Lung microvascular endothelial cell (primary cell): ENCODE results near the gene TFR2. TPM values are rescaled to one million over a fixed set of nuclear protein-coding genes. Genes with fewer than 3 reads are reported as not detected.
A peak's percentile ranks its signal among the peaks of the same experiment; 100 is the strongest.

Experiments
- DNase-seq, 2 donors: peaks; one replicate each; pipeline versions ENCODE4 v3.0.0 to v3.0.0-alpha.2; 2010; ENCODE audit warnings: low read depth in 2 of 2
- total RNA-seq: library from RNA; depleted of rRNA; stranded (reverse); fragments of >200 nt; gene quantifications from 2 replicates; pipeline ENCODE4 v1.2.1, GENCODE V29; 2014

TFR2 gene
- under 0.01 TPM in 2 replicates for total RNA-seq

DNA sequence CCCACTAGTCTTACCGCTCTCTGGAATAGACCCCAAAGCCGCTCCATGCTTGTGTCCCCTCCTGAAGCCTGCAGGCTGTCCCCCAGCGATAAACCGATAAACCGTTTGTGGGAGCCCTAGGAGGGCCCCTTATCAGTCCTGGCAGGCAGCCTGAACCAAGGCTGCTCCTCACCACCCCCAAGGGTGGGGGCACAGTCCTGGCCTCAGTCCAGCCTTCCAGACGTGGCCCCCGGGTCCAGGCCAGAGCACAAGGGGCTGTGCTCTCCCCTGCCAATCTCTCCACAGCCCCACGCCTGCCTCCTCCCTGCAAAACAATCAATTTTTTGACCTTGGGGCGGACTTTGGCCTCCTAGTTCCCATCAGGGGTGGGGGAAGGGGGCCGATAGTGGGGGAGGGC, at the start of gene TFR2:
Gene TFR2 (minus strand): TSS at position 90 of the 397 bp plus-strand sequence. CDS start 43 bp downstream, at position 47.
- no peak for DNase-seq

DNA sequence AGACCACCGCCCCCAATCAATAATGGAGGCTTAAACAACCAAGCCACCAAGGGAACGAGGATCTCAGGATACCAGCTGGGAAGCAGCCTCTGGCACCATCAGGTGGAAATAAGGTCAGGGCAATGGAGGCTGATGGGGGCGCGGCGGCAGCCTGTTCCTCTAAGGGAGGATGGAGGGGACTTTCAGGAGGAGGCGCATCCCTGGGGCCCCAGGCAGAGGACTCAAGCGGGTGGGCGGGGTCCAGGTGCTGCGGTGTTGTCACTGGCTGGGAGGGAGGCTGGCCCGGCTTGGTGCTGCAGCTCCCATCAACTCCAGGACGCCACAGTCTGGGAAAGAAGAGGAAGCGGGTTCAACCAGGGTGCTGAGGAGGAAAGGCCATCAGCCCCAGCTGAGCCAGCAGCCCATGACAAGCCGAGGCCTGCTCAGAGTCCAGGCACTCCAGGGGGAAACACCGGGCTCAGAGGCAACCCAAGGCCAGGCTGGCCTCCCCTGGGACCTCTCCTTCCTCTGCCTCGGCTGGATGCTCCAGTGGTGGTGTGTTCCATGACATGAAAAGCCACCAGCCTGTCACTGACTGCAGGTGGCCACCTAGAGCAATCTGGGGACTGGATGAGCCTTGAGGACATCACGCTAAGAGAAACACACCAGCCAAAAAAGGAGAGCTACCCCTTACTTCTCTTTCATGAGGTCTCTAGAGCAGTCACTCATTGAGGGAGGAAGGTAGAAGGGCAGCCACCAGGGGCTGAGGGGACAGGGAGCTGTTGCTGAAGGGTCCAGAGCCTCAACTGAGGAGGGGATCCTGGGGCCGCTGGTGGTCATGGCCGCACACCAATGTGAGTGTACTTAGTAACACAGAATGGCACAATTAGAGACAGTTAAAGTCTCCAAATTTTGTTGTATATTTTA, 48.1 kb upstream of the TFR2 start:
- no peak for DNase-seq

DNA sequence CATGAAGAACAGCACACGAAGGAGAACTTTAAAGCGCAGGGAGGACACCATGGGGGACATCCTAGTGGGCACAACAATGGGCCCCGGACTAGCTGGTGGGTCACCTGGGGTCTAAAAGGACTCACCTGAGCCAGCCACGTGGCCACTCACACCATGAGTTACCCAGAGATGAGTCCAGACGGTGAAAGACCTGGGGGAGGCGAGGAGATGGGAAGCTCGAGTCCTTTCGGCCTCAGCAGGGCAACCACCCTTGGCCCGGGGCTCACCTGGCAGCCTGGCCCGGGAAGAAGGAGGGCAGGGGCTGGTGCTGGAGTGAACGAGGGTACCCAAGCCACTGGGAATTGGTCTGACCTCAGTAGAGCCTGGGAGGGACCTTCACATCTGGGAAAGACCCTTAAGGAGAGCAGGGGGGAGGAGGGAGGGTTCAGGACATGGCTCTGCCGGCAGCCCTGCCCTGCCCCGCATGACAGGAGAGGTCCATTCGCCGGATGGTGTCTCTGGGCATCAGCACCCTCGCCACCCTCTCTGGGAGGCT, 47.0 kb upstream of the TFR2 start:
- no peak for DNase-seq

DNA sequence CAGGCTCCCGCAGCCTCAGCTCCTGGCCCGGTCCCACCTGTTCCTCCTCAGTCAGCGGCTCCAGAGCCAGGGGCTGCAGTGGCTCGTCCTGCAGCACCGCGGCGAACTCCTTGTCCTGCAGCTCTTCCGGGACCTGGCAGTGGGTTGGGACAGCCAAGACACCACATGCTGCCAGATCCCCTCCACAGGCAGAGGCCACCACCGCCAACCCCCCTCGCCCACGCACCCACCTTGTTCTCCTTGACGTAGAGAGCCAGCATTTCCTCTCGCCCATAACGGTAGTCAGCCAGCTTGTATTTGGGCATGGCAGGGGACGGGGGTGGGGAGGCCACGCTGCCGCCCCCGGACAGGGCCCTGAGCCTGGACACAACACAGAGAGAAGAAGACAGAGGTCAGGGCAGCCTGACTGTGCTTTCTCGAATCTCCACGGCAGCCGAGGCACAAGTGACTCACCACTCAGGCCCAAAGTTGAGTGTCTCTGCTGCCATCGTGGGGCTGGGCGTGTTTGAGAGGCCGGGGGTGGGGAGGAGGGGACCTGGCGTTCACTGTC, 46.5 kb upstream of the TFR2 start:
- no peak for DNase-seq

DNA sequence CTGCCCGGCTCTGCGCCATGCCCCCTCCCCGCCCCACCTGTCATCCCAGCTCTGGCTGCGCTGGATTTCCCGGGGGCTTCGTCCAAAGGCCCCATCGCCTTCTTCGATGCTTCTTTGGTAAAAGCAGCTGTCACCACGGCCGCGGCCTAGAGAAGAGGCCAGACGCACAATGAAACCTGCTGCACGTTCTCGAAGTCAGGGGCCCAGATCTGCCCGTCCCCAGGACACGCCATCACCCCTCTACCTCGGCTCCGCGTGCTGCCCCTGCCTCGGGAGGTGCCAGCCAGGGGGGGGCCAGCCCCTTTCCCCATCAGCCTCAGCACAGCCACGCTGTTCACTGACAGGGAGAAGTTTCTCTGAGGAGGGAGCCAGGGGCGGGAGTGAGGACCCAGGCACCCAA, 45.9 kb upstream of the TFR2 start:
- no peak for DNase-seq

DNA sequence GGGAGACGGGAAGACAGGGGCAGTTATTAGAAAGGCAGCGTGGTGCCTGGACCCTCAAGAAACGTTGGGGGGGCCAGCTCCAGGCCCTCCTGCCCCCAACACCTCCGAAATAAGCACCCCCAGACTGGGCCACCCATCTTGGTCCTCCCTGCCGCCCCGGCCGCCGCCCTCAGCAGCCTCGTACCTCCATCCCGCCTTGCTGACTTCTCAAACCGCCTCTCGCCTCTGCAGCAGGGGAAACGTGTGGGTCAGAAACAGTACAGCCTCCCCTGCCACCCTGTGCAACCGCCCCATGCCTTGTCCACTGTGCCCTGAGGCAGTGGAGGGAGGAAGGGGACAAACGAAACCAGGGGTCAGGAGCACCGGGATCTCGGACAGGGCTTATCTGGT, 45.5 kb upstream of the TFR2 start:
- DNase-seq = no peak

DNA sequence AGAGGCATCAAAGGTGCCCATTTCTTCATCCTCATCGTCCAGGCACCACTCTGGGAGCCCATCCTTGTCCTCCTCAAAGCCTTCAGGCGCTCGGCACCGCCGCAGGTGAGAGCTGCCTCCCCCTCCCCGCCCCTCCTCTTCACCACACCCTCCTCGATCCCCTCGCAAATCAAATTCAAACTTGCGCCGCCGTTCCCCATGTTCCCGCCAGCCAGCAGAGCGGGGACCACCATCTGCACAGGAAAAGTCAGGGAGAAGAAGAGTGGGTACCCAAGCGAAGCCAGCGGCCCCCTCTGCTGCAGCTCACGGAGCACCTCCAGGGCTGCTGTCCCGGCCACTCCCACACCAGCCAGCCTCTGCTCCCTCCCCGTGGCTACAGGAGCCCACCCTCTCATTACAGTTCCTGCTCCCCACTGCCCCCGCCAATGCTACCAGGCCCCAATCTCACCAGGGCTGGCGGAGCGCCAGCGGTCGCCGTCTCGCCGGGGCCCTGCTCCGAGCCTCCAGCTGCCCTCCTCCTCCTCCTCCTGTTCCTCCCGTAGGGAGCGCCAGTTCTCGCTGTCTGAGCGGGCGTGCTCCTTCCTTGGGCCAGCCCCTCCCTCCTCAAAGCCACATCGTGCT, 45.0 kb upstream of the TFR2 start:
- DNase-seq = no peak

DNA sequence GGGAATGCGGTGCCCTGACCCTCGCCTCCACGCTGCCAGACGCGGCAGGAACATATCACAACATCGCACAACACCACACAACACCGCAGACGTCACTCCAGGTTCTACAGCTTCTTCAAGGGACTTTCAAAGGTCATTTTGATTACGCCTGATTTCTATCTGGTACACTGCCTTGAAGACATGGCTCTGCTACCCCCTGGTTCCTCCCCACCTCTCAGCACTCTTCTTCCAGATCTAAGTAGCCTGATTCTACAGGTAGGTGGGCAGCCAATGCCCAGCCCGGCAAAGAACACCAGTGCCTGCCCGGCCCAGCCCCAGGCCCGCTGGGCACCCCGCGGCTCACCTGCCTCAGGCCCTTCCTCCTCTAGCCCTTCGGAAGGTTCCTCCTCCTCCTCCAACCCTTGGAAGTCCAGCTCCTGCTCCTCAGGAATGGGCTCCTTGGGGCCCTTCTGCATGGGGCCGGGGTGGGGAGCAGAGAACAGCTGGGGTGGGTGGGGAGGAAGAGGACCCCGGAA, 44.3 kb upstream of the TFR2 start:
- no peak for DNase-seq

DNA sequence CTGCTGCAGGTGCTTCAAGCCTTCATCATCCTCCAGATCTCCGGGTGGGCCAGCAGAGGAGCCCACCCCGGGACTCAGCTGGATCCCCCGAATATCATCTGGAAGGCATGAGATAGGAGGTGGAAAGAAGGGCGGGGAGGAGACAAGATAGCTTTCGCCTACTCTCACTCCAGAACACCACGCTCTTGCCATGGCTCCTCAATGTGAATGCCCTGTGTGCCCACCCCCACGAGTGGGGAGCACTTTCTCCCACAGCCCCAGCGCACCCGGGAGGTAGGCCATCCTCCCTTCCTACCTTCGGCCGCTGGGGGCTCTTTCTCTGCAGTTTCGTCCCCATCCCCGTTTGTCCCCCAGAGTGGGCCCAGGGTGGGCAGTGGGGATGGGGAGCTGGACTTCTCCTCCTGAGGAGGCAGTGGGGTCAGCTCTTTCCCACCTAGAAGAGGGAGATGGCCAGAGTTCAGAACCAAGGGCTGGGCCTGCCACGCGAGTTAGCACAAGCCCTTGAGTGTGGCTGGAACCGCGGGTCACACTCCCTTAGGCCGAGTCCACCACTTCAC, 43.8 kb upstream of the TFR2 start:
- DNase-seq = no peak

DNA sequence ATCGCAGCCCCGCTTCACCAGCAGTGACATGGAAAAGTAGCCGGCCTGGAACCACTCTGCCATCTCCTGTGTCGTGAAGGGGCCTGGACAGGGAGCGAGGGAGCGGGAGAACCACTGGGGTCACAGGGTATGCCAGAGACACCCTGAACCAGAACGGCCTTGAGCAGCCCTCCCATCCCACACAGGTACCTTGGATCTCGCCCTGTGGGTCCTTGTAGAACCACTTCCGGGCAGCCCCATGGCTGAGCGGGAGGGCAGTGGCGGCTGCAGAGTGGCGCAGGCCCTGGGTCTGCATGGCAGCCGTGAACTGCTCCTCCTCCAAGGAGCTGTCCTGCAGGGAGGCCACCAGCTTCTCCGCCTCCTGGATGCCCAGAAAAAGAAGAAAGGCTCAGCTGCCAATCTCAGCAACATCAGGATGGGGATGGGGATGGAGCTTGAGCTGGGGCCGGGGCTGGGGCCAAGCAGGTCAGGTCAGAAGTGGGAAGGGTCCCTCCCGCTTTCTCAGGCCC, 43.2 kb upstream of the TFR2 start:
- DNase-seq = no peak

DNA sequence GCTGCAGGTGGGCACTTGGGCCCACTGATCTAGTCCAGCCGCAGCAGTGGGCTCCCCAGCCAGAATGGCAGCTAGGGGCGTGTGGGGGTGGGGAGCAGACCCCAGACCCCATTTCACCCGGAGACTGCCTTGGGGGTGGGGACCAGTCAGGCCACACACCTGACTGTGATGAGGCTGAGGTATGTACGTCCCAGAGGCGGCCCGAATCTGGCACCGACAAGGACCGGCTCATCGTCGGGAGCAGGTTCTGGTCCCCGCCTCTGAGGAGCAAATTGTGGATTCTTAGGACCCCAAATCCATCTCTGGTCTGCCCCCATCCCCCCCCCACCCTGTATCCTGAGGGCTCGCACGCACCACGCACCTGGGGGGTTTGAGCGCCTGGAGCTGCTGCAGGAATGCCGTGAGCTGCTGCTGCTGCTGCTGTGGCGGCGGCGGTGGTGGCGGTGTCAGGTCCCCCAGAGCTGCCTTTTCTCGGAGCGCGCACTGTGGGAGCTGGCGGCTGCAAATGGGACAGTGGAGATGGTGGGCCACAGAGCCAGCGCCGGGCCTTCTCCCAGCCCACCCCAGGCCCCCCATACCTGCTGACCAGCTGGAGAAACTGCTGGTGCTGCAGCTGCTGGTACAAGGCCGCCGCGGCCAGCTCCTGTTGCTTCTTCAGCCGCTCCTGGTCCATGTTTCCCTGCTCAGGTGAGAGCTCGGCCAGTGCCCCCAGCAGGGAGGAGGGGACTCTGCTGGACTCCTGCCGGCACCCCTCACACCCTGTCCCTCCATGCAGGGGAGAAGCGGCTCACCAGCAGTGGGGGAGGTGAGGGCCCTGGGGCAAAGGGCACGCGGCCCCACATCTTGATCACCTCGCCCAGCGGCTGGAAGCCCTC, 42.5 kb upstream of the TFR2 start:
- DNase-seq = no peak

DNA sequence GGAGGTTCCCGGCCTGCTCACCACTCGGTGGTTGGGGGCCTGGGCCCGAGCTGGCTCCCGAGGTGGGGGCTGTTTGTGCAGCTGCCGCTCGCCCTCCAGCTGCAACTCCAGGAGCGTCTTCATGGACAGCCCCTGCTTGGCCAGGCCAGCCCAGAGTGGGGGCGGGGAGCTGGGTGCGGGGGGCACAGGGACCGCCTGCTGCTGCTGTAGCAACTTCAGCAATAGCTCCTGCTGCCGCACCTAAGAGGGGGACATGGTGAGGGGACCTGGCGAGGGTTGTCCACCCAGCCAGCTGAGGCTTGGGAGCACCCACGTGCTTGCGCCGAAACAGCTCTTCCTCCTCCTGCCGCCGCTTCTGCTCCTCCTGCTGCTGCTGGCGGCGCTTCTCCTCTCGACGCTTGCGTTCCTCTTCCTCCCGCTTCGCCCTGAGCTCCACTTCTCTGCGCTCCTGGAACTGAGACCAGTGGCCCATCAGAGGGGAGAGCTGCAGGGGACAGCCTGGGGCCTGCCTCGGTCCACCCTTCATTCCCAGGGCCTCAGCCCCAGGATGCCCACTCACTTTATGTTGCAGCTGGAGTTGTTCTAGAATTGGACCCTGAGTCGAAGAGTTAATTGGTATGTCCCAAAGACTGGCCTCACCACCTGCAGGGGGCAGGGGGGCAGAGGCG, 41.8 kb upstream of the TFR2 start:
- no peak for DNase-seq

DNA sequence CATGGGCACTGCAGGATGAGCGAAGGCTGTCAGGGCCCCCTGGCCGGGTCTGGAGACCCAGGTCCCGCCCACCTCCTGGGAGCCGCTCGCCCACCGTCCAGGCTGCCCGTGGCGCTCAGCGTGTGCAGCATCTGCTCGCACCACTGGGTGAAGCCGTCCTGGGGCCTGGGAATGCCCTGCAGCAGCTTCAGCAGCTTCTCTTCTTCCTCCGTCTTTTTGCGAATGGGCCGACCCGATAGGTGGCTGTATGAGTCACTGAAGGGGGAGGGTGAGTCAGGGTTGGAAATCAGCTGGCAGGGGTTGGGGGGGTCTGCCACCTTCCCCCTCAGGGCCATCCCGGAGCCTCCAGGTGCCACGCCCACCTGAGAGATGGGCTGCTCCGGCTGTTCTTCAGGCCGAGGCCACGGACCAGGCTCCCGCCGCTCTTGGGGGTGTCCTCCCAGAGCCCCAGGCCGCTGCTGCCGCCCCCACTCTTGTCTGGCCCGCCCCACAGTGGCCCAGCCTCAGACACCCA, 40.9 kb upstream of the TFR2 start:
- DNase-seq = peak in 1 of 2 donors; percentile 22

DNA sequence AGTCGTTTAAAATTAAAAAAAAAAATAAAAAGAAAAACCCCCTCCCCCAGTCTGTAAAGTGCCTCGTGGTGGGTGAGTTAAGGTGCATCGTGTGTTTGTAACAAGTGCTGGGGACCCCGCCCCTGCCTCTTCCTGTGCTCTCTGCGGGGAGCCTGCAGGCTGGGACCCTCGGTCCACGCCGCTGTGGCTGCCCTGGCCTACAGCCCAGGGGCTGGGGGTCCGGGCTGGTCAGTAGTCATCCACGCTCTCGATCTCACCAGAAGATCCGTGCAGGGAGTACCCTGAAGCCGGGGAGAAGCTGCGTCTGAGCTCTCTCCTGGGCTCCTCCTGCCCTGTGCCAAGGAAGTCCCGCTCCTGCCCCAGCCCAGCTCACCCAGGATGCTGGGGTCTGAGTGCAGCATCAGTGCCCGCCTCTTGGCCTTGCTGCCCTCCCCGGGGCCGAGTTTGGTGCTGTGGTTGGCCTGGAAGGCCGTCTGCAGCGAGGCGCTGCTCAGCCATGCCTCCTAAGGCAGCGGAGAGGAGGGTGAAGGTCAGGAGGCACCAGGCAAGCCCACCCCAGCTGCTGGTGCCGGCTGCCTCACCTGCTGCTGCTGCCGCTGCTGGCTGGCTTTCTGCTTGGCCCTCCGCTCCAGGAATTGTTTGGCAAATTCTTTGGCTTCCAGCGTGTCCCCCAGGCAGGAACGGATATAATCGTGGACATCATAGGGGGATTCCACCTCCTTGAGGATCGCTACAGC, 40.3 kb upstream of the TFR2 start:
- DNase-seq = no peak

DNA sequence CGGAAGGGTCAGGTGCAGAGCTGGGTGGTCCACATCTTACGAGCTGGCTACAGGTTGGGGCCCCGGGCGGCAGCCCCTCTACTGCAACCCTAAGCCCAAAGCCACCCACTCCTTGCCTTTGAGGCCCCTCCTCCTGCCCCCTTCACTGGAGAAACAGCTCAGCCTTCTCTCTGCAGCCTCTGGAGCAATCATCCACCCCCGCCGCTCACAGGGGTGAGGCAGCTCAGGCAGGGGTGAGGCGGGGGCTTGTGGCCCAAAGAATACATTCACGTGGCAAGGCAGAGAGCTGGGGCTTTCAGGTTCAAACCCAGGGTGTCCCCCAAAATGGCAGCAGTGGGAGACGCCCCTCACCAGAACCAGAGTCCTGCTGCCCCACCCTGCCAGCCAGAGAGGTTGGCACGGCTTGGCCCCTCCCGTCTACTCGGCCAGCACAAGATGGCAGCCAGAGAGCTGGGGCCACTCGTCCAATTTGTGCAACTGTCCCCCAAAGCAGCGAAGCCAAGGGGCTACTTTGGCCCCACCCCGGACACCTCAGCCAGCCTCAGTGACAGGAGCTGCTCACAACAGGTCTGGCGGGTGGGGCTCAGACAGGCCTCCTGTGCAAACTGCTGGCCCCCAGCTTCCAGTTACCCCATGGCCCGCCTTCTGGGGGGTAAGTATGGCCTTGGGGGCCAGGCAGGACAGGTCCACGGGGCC, 39.4 kb upstream of the TFR2 start:
- DNase-seq = no peak

DNA sequence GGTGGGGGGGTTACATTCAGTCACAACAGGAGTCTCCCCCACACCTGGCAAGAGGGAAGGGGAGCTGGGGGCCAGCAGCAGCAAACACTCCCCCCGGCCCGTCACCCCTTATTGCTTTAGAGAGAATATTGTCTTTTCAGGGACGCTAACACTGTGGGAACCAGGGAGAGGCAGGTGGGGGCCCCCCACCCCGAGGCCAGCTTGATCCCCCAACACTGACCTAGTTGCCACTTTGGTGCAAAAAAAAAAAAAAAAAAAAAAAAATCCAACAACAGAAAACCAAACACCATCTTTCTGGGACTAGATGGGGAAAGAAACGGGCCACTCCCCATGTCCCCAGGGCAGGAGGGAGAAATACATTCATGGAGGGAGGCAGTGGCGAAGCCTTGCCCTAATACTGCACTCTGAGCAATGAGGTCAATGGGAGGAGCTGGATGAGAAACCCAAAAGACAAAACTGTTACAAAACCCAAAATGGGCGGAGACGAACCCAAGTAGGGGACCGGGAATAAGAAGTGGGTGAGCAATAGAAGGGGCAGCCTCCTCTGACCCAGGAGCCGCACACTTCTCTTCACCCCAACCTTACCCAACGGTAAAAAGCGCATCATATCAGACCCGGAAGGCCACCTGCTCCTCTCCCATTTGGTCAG, 38.7 kb upstream of the TFR2 start:
- DNase-seq = no peak

DNA sequence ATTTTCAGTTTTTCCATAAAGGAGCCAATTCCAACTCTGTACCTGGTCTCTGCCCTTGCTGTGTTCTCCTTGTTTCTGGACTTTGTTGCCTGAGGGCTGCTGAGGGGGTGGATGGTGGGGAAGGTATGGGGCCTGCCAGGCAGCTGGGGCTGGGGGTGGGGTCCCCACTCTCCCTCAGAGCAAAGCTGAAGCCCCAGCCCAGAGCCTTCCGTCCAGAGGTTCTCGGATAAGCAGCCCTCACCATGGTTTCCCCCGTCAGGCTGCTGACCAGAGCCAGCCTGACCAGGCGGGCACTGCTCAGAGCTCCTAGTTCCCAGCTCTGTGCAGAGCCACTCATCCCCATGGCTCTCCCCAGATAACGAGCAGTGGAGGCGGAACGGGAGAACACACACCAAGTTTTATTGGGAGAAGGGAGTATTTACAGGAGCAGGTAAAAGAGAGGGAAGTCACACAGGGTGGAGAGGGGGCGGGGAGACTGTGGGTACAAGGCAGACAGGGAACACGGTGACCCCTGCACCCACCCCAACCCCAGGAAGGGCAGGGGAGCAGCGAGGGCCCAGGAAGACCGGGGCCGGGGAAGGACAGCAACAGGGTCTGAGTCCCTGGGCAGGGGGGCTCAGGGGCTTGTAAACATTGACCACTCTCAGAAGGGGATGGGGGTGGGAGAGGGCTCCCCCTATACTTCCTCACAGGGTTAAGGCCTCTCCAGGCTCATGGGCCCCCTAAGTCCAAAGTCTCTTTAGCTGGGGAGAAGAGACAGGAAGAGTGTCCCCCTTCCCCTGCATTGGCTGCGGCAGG, 38.0 kb upstream of the TFR2 start:
- no peak for DNase-seq
